ENCODE results near the gene KIF3B.
"Not testable (repeated sequence)": the region's sequence is repeated elsewhere in the genome, so short reads cannot be mapped to it uniquely, and the experiment has no call there.

KIF3B gene

DNA sequence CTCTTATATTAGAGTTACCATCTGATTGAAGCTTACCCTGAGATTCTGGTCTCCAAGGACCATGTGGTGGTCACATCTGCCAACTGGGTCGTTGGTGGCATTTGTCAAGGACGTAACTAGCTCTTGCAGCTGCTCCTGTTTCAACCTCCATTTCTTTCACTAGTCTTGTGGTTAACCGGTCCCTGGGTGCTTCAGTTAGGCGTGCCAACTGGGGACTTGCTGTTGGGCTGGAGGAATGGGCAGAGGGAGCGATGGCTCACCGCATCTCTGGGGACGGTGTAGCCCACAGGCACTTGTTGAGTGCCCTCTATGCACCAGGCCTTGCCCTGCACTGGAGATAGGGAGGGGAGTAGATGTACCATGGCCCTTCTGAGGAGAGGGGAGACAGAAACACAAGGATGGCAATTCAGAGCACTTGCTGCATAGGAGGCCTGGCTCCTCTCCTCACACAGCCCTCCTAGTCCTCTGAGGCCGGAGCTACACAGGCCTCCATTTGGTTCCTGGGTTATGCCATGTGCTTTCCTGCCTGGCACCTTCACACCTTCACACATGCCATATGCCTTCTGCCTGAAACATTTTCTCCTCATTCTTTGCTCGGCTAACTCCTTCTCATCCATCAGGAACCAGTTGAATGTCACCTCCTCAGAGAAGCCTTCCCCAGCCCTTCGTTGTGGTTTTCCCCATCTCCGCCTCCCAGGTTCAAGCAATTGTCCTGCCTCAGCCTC is 60.6 kb downstream of the KIF3B start:
- no peak overlapping the region for H3K4me3 ChIP-seq (ENCODE audit: low read depth, low read length)
- TF ChIP-seq, protein P1, sequence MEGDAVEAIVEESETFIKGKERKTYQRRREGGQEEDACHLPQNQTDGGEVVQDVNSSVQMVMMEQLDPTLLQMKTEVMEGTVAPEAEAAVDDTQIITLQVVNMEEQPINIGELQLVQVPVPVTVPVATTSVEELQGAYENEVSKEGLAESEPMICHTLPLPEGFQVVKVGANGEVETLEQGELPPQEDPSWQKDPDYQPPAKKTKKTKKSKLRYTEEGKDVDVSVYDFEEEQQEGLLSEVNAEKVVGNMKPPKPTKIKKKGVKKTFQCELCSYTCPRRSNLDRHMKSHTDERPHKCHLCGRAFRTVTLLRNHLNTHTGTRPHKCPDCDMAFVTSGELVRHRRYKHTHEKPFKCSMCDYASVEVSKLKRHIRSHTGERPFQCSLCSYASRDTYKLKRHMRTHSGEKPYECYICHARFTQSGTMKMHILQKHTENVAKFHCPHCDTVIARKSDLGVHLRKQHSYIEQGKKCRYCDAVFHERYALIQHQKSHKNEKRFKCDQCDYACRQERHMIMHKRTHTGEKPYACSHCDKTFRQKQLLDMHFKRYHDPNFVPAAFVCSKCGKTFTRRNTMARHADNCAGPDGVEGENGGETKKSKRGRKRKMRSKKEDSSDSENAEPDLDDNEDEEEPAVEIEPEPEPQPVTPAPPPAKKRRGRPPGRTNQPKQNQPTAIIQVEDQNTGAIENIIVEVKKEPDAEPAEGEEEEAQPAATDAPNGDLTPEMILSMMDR (IDR thresholded peaks at IDR 0.05; ENCODE audit: low read depth, low read length, missing control alignments), result no peak
- DNase-seq (ENCODE audit: low read depth), result no peak

DNA sequence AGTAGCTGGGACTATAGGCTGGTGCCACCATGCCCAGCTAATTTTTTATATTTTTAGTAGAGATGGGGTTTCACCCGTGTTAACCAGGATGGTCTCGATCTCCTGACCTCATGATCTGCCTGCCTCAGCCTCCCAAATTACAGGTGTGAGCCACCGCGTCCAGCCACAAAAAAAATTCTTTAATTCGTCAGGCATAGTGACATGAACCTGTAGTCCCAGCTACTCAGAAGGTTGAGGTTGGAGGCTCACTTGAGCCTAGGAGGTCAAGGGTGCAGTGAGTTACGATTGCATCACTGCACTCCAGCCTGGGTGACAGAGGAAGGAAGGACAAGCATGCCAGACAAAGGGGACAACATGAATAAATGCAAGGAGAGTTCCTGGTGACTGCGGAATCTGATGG is 61.2 kb downstream of the KIF3B start:
- no peak overlapping the region for H3K4me3 ChIP-seq (ENCODE audit: low read depth, low read length)
- DNase-seq (ENCODE audit: low read depth), result no peak
- TF ChIP-seq, protein P1 (IDR thresholded peaks at IDR 0.05; ENCODE audit: low read depth, low read length, missing control alignments), result no peak

DNA sequence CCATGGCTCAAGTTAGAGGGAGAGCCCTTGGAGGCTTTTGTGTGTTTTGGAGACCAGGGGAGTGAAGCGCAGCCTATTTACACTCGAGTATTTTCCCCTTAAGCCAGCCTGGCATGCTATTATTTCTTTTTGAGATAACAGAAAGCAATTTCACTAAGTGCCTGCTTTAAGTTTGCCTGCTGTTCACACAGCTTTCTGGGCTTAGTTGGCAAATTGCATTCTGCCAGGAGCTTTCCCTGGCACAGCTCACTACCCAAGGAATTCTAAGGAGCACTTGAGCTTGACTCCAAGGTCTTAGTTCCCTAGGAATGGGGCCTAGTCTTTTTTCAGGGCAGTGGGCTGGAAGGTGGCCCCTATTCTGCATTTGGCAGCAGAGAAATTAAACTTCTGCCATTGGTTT is 61.7 kb downstream of the KIF3B start:
- TF ChIP-seq, protein P1 (IDR thresholded peaks at IDR 0.05; ENCODE audit: low read depth, low read length, missing control alignments), result no peak
- no peak overlapping the region for H3K4me3 ChIP-seq (ENCODE audit: low read depth, low read length)

DNA sequence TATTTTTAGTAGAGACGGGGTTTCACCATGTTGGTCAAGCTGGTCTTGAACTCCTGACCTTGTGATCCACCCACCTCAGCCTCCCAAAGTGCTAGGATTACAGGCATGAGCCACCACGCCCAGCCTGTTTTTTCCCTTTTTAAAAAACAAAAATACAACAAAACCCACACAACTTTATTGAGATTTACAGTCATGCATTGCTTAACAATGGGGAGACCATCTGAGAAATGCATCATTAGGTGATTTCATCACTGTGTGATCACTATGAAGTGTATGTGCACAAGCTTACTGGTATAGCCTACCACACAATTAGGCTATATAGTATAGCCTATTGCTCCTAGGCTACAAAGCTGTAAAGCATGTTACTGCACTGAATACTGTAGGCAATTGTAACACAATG is 63.6 kb downstream of the KIF3B start:
- not testable (repeated sequence) for DNase-seq (ENCODE audit: low read depth); H3K4me3 ChIP-seq (ENCODE audit: low read depth, low read length)

More for the DNA sequence above, 61.7 kb downstream of the KIF3B start:
- DNase-seq (ENCODE audit: low read depth), result no peak

DNA sequence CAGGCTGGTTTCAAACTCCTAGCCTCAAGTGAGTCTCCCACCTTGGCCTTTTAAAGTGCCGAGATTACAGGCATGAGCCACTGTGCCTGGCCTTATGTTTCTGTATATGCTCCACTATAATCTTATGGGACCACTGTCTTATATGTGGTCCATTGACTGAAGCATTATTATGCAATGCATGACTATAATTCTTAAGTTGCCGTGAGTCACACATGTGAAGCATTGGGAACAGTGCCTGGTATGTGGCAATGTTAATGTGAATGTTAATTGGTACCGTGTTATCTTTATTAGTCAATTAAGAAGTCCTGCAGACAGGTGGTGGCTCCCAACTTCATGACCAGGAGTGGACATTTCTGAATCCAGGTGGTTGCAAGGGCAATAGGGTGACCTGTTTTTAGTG is 66.0 kb downstream of the KIF3B start:
- no peak for DNase-seq (ENCODE audit: low read depth)

DNA sequence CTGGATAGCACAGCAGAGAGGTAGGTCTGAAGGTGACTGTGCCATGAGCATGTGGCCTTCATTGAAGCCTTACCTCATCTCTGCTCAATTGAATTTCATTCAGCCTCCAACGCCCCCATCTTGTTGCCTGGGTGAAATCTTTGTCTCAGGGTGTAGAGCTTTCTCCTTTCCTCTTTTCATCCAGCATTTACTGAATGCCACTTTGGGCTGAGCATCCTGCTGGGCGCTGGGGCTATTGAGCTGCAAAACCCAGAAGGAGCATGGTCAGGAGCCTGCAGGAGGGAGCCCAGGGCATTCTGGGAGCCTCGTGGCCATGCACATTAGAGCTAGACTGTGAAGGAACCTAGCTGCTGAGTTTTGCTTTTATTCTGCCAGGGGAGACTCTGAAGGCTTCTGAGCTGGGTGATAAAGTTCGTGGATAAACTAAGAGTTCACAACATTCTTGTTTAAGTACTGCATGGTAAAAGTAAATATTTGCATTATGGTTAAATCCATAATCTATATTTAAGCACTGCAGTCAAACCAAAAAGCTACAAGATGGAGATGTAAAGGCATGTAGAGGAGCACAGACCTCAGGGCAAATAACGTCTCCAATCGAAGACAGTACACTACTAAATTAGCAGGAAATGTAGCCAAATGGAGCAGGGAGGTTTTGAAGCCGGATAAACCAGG is 67.5 kb downstream of the KIF3B start:
- no peak for DNase-seq (ENCODE audit: low read depth)
- H3K4me3 ChIP-seq (ENCODE audit: low read depth, low read length), result no peak overlapping the region
- TF ChIP-seq, protein P1 (IDR thresholded peaks at IDR 0.05; ENCODE audit: low read depth, low read length, missing control alignments), result no peak

More for the DNA sequence above, 66.0 kb downstream of the KIF3B start:
- no peak overlapping the region for H3K4me3 ChIP-seq (ENCODE audit: low read depth, low read length)
- TF ChIP-seq, protein P1 (IDR thresholded peaks at IDR 0.05; ENCODE audit: low read depth, low read length, missing control alignments), result no peak

DNA sequence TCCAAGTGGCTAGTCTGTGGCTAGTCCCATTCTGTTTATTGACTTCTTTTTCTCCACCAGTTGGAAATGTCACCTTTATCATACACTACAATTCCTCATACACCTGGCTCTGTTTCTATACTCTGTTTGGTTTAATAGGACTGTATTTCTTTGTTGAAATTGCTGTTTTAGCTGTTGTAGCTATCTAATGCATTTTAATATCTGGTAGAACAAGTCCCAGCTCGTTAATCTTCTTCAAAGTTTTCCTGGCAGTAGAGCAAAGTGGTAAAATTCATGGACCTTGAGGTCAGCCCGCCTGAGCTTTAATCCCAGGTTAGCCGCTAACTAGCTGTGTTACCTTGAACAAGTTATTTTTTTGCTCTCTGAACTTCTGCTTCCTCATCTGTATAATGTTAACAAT is 70.8 kb downstream of the KIF3B start:
- no peak for DNase-seq (ENCODE audit: low read depth)
- TF ChIP-seq, protein P1 (IDR thresholded peaks at IDR 0.05; ENCODE audit: low read depth, low read length, missing control alignments), result no peak
- no peak overlapping the region for H3K4me3 ChIP-seq (ENCODE audit: low read depth, low read length)

All from GM12864 (cell line).